ENCODE results near the gene GIMAP2.
"Not testable (repeated sequence)": the region's sequence is repeated elsewhere in the genome, so short reads cannot be mapped to it uniquely, and the experiment has no call there.

The GIMAP2 gene

DNA sequence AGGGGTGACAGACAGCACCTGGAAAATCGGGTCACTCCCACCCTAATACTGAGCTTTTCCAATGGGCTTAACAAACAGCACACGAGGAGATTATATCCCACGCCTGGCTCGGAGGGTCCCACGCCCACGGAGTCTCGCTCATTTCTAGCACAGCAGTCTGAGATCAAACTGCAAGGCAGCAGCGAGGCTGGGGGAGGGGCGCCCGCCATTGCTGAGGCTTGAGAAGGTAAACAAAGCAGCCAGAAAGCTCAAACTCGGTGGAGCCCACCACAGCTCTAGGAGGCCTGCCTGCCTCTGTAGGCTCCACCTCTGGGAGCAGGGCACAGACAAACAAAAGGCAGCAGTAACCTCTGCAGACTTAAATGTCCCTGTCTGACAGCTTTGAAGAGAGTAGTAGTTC lies 6.9 kb upstream of the GIMAP2 start:
- not testable (repeated sequence) for DNase-seq

DNA sequence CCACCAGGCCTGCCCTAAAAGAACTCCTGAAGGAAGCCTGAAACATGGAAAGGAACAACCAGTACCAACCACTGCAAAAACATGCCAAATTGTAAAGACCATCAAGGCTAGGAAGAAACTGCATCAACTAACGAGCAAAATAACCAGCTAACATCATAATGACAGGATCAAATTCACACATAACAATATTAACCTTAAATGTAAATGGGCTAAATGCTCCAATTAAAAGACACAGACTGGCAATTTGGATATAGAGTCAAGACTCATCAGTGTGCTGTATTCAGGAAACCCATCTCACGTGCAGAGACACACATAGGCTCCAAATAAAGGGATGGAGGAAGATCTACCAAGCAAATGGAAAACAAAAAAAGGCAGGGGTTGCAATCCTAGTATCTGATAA lies 5.1 kb upstream of the GIMAP2 start:
- not testable (repeated sequence) for DNase-seq

DNA sequence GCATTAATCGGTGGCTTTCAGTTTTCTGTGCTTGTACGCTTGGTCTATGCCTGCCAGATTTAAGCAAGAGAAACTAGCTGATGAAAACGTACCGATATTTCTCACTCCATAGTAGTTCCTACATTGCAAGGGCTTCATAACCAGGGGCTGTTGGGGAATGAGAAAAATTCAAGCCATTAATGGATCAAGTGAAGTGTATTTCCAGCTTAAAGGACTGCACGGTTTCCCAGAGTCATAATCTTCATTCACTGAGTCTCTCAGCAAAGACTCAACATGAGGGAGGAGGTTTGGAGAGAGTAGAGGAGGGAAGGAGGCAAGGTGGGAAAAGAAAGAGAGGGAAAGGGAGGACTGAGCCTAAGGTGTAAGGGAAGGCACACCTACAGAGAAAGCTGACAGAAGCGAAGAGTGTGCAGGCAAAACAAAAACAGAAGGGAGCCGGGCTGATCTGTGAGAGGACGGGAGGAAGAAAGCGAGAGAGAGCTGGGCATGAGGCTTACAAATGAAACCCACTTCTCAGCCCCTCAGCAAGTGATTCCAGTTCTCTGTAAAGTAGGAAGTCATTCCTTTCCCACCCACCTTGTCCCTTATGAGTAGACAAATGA lies 625 bp downstream of the GIMAP2 start:
- no peak for DNase-seq

DNA sequence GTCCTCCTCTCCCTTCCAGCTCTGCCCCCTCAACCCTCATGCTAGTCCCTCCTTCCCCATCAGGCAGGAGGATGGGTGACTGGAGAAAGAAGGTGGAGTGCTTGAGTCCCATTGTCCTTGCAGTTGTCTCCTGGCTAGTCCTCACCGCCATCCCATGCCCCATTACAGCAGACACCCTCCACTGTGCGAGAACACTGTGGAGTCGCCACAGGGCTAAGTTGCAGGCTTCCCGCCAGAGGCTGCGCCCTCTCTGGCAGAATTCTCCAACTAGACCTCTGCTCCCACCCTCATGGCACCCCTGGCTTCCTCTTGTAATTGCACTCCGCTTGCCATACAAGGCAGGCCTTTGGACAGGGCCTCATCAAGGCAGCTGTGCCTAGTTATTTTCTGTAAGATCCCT lies 3.1 kb downstream of the GIMAP2 start:
- DNase-seq = no peak

DNA sequence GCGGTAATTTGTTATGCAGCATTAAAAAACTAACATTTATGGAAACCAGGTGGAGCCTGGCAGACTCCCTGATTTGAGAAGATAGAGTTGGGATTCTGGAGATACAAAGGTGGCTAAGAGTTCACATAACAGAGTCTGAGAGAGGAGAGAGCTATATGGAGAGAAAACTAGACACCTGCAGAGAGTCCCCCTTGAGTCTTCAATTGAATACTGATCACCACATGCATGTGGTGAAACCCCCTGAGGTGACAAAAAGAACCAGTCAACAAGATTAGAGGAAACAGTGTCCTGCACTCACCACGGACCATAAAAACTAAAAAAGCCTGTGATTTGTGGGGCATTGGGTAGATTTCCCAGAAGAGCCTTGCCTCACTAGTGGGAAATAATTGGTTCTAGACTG lies 10.1 kb downstream of the GIMAP2 start:
- DNase-seq = no peak

GRCh38 chr7:150703209-150703608 lies 17.7 kb downstream of the GIMAP2 start:
- DNase-seq = no peak

GRCh38 chr7:150715293-150715692 lies 29.8 kb downstream of the GIMAP2 start:
- DNase-seq = no peak

GRCh38 chr7:150715738-150716137 lies 30.2 kb downstream of the GIMAP2 start:
- DNase-seq = no peak

GRCh38 chr7:150716368-150716767 lies 30.9 kb downstream of the GIMAP2 start, which contains the start of gene GIMAP1:
Gene GIMAP1 (plus strand): TSS chr7:150716613. CDS start chr7:150719048, 2,435 bp downstream.
- no peak for DNase-seq

- no peak for DNase-seq
Measured at GRCh38 chr7:150716939-150717338, 31.4 kb downstream of the GIMAP2 start.

- DNase-seq = no peak
Measured at GRCh38 chr7:150717814-150718420, 32.4 kb downstream of the GIMAP2 start.

DNA sequence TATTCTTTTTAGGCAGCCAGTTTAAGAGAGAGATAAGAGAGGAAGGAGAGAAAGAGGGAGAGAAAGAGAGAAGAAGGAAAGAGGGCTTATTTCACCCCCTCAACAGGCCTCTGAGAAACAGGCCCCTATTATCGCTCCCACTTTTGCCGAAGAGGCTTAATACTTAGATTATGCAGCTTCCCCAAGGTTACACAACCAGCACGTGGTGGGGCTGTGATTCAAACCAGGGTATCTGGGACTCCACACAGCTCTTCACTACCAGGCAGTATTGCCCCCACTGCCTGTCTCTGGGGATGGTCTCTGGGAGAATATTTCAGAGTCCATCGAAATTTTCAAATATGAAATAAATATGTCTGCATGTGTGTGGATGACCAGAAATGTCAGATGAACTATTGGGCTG lies 33.9 kb downstream of the GIMAP2 start:
- DNase-seq = no peak

DNA sequence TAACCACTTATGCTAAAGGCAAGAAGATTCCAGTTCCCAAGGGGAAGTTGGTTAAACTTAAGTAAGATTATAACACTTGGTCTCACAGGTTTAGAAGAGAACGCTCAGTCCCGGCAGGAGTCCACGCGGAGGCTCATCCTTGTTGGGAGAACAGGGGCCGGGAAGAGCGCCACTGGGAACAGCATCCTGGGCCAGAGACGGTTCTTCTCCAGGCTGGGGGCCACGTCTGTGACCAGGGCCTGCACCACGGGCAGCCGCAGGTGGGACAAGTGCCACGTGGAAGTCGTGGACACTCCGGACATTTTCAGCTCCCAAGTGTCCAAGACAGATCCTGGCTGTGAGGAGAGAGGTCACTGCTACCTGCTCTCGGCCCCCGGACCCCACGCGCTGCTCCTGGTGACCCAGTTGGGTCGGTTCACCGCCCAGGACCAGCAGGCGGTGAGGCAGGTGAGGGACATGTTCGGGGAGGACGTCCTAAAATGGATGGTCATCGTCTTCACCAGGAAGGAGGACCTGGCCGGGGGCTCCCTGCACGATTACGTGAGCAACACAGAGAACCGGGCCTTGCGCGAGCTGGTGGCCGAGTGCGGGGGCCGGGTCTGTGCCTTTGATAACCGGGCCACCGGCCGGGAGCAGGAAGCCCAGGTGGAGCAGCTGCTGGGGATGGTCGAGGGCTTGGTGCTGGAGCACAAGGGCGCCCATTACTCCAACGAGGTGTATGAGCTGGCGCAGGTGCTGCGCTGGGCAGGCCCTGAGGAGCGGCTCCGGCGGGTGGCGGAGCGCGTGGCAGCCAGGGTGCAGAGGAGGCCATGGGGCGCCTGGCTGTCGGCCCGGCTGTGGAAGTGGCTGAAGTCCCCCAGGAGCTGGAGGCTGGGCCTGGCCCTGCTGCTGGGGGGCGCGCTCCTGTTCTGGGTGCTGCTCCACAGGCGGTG lies 34.7 kb downstream of the GIMAP2 start:
- DNase-seq = no peak

GRCh38 chr7:150721970-150722373 lies 36.5 kb downstream of the GIMAP2 start:
- DNase-seq = no peak

GRCh38 chr7:150722431-150722931 lies 37.0 kb downstream of the GIMAP2 start:
- DNase-seq = no peak

DNA sequence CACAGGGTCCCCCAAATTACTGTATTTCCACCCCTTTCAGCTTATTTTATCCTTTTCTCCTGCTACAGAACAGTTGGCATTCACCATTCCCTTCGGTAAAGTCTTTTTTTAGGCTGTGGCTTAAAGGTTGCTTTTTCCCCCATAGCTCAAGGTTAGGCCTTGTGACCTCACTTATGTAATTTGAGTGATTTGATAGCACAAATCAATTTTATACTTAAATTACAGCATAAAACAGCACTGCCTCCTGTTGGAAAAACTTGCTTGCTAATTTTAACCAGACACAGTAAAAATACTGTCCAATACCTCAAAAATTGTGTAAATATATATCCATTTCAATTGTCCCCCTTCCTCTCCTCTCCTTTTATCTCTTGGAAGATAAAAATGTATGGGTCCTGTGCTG lies 38.0 kb downstream of the GIMAP2 start:
- no peak for DNase-seq

DNA sequence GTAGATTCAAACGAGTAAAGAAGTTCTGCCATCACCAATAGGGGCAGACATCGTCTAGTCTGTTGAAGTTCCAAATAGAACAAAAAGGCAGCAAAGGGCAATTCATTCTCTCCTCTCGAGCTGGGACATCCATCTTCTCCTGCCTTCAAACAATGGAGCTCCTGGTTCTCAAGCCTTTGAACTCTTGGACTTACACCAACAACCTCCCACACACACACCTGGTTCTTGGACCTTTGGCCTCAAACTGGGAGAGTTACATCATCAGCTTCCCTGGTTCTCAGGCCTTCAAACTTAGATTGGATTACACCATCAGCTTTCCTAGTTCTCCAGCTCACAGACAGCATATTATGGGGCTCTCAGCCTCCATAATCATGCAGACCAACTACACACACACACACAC lies 41.9 kb downstream of the GIMAP2 start:
- no peak for DNase-seq

GRCh38 chr7:150728011-150728410 lies 42.5 kb downstream of the GIMAP2 start:
- no peak for DNase-seq

GRCh38 chr7:150728609-150729008 lies 43.1 kb downstream of the GIMAP2 start:
- DNase-seq = no peak

DNA sequence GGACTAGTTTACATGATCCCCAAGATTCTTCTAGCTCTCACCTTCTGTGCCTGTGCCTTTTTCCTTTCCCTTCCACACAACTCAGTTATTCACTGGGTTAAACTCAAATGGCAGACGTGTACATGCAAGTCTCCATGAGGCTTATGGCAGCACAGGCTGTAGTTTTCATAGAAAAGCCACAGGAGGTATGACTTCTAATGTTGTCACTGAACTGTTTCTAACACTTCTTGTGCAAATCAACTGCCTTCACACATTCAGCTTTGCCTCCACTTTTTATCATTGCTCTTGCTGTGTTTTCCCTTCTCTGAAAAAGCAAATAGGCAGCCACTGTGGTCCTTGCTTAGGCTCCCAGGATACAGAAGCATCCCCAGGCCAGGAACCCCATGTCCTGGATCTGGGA lies 46.4 kb downstream of the GIMAP2 start:
- DNase-seq = no peak

DNA sequence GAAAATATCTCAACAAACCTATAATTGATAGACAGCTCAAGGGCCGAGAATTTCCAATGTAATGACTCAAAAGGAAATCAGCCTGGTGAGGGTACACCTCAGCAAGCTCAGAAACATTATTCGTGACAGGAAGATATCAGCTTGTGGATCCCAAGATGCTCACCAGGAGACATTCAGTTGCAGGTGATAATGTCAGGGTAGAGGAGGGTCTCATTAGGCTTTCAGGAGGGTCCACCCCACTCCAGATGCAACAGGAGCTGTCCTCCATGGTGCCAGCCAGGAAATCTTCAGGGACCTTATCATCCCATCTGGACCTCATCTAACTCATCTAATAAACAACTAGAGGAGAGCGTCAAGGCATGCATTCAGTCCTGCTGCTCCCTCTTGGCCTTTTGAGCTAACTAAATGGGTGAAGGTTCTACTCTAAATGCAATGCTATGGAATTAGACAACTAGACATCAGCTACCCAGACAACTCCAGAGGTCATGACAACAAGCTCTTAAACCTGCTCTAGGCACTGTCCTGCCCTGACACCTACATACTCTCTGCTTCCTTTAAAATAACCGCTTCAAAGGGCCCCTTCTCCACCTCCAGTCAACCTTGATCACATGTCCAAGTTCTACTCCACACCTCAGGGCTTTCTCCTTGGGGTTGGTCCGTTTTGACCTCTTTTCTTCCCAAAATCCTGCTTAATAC lies 47.4 kb downstream of the GIMAP2 start:
- no peak for DNase-seq

GRCh38 chr7:150733482-150734095 lies 48.1 kb downstream of the GIMAP2 start:
- no peak for DNase-seq

GRCh38 chr7:150734254-150734653 lies 48.7 kb downstream of the GIMAP2 start:
- DNase-seq = no peak

Data from NCI-H1930 (cell line).